Astrocyte of the hippocampus (primary cell): ENCODE data around the gene RASA3.
"Not testable (repeated sequence)": the region's sequence is repeated elsewhere in the genome, so short reads cannot be mapped to it uniquely, and the experiment has no call there.

Source experiments
- DNase-seq: peaks from one replicate; pipeline ENCODE4 v3.0.0; 2011; ENCODE audit warnings: low read depth, low spot score

RASA3 gene

DNA sequence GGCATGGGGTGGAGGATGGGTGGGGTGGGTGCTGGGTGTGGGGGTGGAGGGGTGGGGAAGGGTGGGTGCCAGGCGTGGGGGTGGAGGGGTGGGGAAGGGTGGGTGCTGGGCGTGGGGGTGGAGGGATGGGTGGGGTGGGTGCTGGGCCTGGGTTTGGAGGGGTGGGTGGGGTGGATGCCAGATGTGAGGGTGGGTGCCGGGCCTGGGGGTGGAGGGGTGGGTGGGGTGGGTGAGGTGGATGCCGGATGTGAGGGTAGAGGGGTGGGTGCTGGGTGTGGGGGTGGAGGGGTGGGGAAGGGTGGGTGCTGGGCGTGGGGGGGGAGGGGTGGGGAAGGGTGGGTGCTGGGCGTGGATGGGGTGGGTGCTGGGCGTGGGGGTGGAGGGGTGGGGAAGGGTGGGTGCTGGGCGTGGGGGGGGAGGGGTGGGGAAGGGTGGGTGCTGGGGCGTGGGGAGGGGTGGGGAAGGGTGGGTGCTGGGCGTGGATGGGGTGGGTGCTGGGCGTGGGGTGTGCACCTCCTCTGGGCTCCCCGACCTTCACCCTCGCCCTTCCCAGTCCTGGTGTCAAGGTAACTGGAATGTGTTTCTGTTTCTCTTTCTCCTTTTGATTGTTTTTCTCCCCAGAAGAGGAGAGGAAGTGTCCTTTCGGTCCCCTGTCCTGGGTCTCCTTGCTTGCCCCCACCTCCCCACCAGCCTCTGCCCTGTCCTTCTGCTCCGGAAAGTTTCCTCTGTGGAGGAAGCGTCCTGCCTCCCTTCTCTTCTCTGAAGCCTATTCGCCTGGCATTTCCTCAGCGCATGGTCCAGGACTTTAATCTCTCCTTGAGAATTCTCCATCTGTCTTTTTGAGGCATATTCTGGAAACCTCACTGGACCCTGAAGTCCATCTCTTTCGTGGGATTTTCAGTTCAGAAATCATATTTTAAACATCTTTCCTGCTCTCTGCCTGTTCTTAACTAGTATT lies 23.8 kb upstream of the RASA3 start:
- DNase-seq: no peak

DNA sequence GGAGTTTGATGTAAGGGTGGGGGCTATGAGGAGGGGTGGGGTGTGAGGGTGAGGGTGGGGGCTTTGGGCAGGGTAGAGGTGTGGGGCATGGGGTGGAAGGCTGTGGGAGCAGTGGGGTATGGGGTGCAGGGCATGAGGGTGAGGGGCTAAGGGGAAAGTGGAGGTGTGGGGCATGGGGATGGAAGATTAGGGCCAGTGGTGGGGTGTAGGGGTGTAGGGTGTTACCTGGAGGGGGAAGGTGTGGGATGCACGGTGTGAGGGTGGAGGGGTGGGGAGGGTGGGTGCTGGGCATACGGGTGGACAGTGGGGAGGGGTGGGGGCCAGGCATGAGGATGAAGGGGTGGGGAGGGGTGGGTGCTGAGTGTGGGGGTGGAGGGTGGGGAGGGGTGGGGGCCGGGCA lies 22.9 kb upstream of the RASA3 start:
- DNase-seq: no peak

GRCh38 chr13:114154476-114154875 lies 22.1 kb upstream of the RASA3 start:
- DNase-seq: no peak

- no peak for DNase-seq
Measured at GRCh38 chr13:114153485-114154080, 21.2 kb upstream of the RASA3 start.

GRCh38 chr13:114152831-114153371 lies 20.5 kb upstream of the RASA3 start:
- no peak for DNase-seq

DNA sequence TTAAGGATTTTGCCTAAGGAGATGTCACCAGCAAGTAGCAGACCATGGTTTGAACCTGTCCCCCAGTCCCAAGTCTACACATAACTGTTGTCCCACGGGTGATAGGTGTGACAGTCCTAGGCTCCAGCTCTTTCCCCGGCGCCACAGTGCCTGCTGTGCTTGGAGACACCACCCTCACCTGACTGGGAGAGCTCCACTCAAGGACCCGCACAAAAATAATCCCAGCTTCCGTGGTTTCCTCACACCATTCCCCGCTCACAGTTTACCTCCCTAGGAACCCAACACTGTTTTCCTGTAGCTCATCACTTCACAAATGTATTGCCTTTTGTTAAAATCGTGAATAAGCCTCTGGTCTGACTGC lies 19.8 kb upstream of the RASA3 start:
- DNase-seq: no peak

- no peak for DNase-seq
Measured at GRCh38 chr13:114151565-114152284, 19.3 kb upstream of the RASA3 start.

GRCh38 chr13:114151031-114151430 lies 18.6 kb upstream of the RASA3 start:
- no peak for DNase-seq

DNA sequence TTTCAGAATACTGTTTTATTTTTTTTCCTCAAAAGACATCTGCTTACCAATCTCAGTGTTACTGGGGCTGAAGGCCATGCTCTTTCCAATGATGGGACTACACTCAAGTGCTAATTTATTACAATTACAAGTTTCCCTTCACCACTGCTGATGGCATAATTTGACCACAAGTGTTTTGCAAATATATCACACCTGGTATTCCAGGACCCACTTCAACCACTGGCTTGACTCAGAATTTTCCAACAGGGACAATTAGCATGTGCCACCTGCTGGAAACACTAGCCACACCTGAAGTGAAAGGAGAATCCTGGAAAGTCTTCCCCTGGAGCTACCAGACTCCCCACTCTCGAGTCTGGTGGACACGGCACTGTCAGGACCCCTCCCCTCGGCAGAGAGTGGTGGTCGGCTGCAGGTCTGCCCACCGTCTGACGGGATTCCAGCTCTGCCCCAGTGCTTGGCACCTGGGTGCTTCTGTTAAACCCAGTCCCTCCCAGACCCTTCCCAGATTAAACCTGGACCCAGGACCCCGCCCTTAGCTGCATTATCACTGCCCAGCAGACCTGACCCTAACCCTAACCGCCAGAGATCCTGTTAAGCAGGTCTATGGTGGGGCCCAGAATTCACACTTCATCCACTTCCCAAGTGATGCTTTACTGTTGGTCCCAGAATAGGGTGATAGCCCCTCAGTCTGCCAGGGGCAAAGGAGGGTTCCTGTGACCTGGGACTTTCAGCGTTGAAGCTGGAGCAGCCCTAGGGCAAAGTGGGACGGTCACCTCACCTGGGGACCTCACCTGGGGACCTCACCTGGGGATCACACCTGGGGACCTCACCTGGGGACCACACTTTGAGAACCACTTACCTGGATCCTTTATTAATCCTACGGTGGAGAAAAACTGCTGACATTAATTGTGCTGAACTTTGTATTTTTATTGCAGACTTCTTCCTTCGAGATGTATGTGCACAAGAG lies 17.6 kb upstream of the RASA3 start:
- no peak for DNase-seq

DNA sequence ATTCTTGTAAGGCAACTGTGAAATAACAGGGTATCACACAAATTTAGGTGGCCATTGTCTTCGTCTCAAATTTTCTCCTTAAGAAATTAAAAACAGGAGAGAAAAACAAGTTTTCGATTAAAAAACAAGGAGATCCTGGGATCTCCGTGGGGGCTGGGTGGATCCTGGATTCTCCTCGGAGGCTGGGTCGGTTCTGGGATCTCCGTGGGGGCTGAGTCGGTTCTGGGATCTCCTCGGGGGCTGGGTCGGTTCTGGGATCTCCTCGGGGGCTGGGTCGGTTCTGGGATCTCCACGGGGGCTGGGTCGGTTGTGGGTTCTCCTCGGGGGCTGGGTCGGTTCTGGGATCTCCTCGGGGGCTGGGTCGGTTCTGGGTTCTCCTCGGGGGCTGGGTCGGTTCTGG lies 16.5 kb upstream of the RASA3 start:
- DNase-seq: not testable (repeated sequence)

DNA sequence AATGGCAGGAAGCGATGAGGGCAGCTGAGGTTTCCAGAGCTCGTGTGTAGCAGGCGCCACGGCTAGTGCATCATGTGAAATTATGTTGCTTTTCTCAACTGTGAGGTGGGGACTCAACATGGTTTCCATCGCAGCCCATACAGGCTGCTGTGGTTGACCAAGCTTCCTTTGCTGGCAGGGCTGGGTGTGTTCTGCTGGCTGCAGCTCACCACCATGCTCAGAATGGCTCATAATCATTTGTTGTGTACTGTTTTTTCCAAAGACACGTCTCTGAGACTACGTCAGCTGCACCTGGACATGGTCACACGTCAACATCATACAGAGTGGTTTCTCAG lies 16.1 kb upstream of the RASA3 start:
- no peak for DNase-seq

GRCh38 chr13:114147803-114148520 lies 15.5 kb upstream of the RASA3 start:
- no peak for DNase-seq

GRCh38 chr13:114146629-114147028 lies 14.2 kb upstream of the RASA3 start:
- DNase-seq: no peak

- no peak for DNase-seq
Measured at GRCh38 chr13:114146173-114146572, 13.8 kb upstream of the RASA3 start.

DNA sequence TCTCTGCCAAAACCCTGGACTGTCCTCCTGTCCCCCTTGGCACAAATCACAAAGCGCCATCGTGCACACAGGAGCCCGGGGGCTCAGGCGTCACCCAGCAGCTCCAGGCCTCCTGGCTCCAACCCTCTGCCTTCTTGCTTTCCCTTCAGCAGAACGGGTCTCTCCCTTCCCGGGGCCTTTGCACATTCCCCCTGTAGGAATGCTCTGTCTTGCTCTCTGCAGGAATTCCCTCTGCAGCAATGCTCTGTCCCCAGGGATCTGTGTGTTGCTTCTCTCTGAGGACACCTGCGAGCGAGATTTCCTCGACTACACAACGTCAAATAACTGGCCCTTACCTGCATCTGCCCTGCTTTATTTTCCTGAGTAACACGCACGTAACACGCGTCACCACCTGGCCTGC lies 13.3 kb upstream of the RASA3 start:
- DNase-seq: no peak

- DNase-seq: no peak
Measured at GRCh38 chr13:114145256-114145655, 12.8 kb upstream of the RASA3 start.

DNA sequence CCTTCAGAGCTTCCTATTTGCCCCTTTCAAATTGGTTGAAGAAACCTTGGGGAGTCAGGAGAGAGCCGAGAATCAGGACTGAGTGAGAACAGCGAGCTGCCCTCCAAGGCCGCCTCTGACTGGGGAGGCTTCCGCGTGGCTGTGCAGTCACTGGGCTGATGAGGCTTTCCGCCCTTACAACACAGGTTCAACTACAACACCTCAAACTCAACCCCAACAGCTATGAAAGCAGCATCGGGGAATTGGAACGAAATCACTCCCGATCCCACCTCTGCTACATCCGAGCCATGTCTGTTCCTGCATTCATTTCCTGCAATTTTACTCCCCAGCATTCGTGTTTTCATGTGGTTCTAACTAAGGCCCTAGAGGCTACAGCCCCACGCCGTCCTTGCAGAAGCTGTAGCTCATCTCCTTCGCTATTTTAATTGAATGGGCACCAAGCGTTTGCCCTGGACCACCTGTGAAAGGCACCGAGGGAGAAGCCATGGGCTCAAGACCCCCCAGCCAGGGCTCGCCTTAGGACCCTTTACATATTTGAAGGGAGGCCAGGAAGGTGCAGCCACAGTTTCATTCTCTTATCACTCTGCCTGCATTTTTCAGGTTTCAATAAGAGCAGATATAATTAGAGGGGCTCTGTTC lies 12.3 kb upstream of the RASA3 start:
- no peak for DNase-seq

GRCh38 chr13:114143806-114144605 lies 11.6 kb upstream of the RASA3 start:
- DNase-seq: no peak
